Kidney glomerular epithelial cell (primary cell): ENCODE measurements around the gene HDAC4.
A peak's percentile ranks its signal among the peaks of the same experiment; 100 is the strongest.

Source experiments
- DNase-seq: peaks from one replicate; lab custom pipeline; 2025; lab: John Stamatoyannopoulos, UW

The HDAC4 gene

GRCh38 chr2:239279508-239280295, 121.1 kb downstream of the HDAC4 start:
- DNase-seq = no peak

GRCh38 chr2:239278941-239279365, 121.9 kb downstream of the HDAC4 start:
- no peak for DNase-seq

DNA sequence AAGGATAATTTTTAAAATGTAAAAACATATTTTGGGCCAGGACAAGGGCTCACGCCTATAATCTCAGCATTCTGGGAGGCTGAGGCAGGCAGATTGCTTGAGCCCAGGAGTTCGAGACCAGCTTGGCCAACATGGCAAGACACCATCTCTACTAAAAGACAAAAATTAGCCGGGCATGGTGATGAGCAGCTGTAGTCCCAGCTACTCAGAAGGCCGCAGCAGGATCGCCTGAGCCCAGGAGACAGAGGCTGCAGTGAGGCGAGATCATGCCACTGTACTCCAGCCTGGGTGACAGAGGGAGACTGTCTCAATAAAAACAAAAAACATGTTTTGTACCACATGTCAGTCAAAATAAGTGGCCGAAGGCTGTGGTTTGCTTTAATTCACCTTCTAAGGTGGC, 122.5 kb downstream of the HDAC4 start:
- no peak for DNase-seq

GRCh38 chr2:239277401-239278085, 123.3 kb downstream of the HDAC4 start:
- no peak for DNase-seq

GRCh38 chr2:239276851-239277250, 124.0 kb downstream of the HDAC4 start:
- no peak for DNase-seq

GRCh38 chr2:239275847-239276831, 124.7 kb downstream of the HDAC4 start:
- no peak for DNase-seq

GRCh38 chr2:239275044-239275685, 125.7 kb downstream of the HDAC4 start:
- DNase-seq = peak; percentile 8

DNA sequence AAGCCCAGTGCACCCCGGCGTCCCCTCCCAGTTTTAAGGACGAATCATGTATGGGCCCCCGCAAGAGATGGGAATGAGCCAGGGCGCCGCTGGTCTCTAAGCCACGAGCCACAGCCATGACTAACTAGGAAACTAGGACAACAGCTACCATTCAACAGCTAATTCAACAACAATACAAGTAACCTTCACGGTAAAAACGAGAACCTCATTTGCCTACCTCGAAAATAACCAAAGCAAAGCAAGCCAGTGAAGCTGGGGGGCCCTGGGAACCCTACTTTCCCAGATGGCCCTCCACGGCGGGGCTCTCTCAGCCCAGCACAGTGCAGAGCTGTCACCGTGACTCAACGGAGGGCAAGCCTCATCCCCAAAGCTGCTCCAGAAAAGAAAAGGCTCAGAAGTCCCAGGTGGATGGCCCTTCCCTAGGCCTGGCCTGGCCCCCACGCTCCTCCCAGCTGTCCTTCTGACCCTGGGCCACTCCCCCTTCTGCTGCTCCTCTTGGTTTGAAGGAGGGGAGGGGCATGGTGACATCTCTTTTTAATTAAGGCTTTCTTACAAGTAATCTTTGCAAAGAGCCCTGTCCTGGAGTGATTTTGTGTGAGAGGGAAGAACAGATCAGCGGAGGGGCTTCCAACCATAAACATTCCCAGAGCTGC, 126.3 kb downstream of the HDAC4 start:
- DNase-seq = no peak

- DNase-seq = no peak
Observed at GRCh38 chr2:239273280-239274234, 127.3 kb downstream of the HDAC4 start.

GRCh38 chr2:239272626-239273025, 128.2 kb downstream of the HDAC4 start:
- no peak for DNase-seq

- DNase-seq = no peak
Observed at GRCh38 chr2:239271882-239272281, 128.9 kb downstream of the HDAC4 start.

- no peak for DNase-seq
Observed at GRCh38 chr2:239271471-239271870, 129.3 kb downstream of the HDAC4 start.

- DNase-seq = no peak
Observed at GRCh38 chr2:239269916-239270315, 130.9 kb downstream of the HDAC4 start.

- no peak for DNase-seq
Observed at GRCh38 chr2:239269173-239269885, 131.5 kb downstream of the HDAC4 start.

DNA sequence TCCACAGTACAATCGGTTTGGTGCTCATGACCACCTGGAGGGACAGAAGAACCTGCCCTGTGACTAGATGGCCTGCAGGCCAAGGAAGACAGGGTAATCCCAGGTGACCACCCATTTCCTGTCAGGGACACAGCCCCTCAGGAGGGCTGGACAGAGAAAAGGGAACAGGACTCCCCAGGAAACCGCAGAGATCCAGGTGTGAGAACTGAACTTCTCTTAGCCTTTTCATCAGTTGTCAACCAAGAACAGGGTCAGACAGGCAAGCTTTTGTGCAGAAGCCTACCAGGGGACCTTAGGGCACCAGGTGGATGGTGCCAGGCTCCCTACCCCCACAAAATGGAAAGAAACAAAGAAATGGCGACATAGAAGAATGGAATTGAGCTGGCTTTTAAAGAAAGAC, 132.3 kb downstream of the HDAC4 start:
- DNase-seq = no peak

DNA sequence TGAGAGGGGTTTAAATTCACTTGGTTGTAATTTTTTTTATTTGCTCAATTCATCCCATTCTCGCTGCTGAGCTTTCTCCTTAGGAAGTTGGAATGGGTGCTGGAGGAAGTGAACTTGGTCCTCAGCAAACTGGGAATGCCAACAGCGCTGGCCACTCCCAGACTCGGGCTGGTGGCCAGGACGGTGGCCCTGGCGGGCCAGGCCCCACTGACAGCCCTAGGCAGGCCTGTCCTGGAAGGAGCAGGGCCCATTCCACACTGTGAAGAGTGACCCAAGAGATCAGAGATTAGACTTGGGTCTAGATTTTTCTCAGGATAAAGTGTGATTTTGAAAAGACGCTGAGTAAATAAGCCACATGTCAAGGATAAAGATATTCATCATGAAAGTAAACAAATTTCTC, 132.7 kb downstream of the HDAC4 start:
- no peak for DNase-seq

- DNase-seq = no peak
Observed at GRCh38 chr2:239267288-239267951, 133.4 kb downstream of the HDAC4 start.

DNA sequence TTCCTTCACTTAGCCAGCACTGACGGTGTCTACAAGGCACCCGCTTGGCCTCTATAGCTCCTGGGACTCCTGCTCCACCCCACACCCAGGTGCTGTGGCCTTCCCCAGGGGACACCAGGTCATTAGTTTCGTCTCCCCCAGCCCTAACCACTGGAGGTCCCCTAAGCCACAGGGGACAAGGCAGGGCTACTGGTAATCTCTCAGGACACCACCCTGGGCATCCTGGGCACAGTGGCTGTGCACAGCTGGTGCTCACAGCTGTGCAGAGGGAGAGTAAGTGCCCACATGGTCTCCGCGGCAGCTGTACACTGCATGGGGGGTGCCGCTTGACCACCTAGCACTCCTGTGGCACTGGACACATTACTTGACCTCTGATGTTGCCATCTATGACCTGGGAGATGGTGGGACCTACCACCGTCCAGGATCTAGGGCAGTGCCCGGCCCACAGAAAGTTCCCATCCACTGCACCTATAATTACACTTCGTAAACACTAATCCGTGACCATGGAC, 134.0 kb downstream of the HDAC4 start:
- no peak for DNase-seq

DNA sequence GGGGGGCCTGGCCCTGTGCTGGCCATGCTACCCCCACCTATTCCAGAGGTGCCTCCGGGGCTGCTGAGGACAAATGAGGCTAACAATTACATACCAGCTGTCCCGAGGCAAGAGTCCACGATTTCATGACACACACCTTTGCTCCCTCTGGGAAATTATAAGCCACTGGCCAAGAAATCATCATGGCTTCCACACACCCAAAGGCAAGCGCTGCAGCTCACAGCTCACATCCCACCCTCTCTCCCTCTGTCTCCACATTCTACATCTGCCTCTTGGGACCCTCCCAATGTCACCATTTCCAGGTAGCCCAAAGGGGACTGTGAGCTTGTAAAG, 134.4 kb downstream of the HDAC4 start:
- no peak for DNase-seq
